Islet precursor cell (in vitro differentiated cells): ENCODE data around the gene MARVELD3.
"Not testable (repeated sequence)": the region's sequence is repeated elsewhere in the genome, so short reads cannot be mapped to it uniquely, and the experiment has no call there.

Experiments used
- DNase-seq: peaks from one replicate; pipeline ENCODE4 v3.0.0-alpha.2; 2018

MARVELD3 gene

GRCh38 chr16:71672803-71673581 is 47.0 kb downstream of the MARVELD3 start:
- DNase-seq = no peak

- no peak for DNase-seq
These were observed 47.6 kb downstream of the MARVELD3 start for GRCh38 chr16:71673582-71673973.

GRCh38 chr16:71674229-71674628 is 48.2 kb downstream of the MARVELD3 start:
- DNase-seq = no peak

- DNase-seq = no peak
These were observed 49.4 kb downstream of the MARVELD3 start for GRCh38 chr16:71675380-71675779.

- no peak for DNase-seq
These were observed 50.3 kb downstream of the MARVELD3 start for GRCh38 chr16:71676236-71676635.

GRCh38 chr16:71681360-71681759 is 55.4 kb downstream of the MARVELD3 start:
- no peak for DNase-seq

GRCh38 chr16:71684280-71684679 is 58.3 kb downstream of the MARVELD3 start:
- DNase-seq = not testable (repeated sequence)
